K562 (cell line): Measurements from ENCODE around the gene ACTN1. TPM values are rescaled to one million over a fixed set of nuclear protein-coding genes. Genes with fewer than 3 reads are reported as not detected.

Source experiments
- ATAC-seq: fragments of 200-7000 bp; cut with Tn5 transposase; 3 replicates; pipeline ENCODE4 v1.9.1; 2020; ENCODE audit warnings: moderate library complexity
- BruUV-seq: library from RNA; stranded (reverse); fragments of 400-500 nt; replicated peaks from 2 replicates; lab custom pipeline; 2021; lab: Mats Ljungman, UMichigan
- CTCF ChIA-PET: fragments of 300-600 bp; formaldehyde crosslinking; extraction: SDS; loops from one replicate; lab custom pipeline; 2021; ENCODE audit warnings: low intra/inter-chr PET ratio; lab: Yijun Ruan, JAX
- POLR2A ChIA-PET: fragments of 300-600, 350-650 bp; sonication (Branson Sonifier 250); formaldehyde crosslinking; extraction: SDS; loops from one replicate; lab custom pipeline; 2021; ENCODE audit warnings: antibody characterized with exemption, inconsistent platforms; lab: Yijun Ruan, JAX
- DNase-seq, 4 experiments: peaks; one replicate each; pipeline versions ENCODE4 v3.0.0 to v3.0.0-alpha.2; 2011 to 2018; ENCODE audit warnings: low spot score in 3 of 4, mixed read lengths in 3 of 4; ENCODE audit errors: extremely low read depth in 1 of 4
- FAIRE-seq: peaks from 2 replicates; lab custom pipeline; 2011; peaks lifted over from hg19 to GRCh38; lab: Jason Lieb, UNC
- H2AFZ ChIP-seq: 2 replicates; pipeline ENCODE4 v1.6.0; 2011; ENCODE audit warnings: low read depth, low read length, control low read depth, inconsistent platforms
- H3K27ac ChIP-seq: fragments of 200-600 bp; 3 replicates; pipeline ENCODE4 v1.8.0; 2011; ENCODE audit warnings: low read depth, mild to moderate bottlenecking, control low read depth, inconsistent platforms, low read length, moderate library complexity, mixed read lengths; ENCODE audit errors: extremely low read depth
- H3K27me3 ChIP-seq, 2 experiments: fragments of 300-600 bp in 1 of 2; 2 replicates in 1 of 2; 3 replicates in 1 of 2; pipeline versions ENCODE4 v1.6.0 to v1.8.0; 2011; ENCODE audit warnings: inconsistent platforms in 2 of 2, low read length in 2 of 2, mild to moderate bottlenecking in 1 of 2, mixed read lengths in 1 of 2, moderate library complexity in 1 of 2; ENCODE audit not compliant: control insufficient read depth in 2 of 2, insufficient read depth in 2 of 2
- H3K36me3 ChIP-seq: fragments of 300-600 bp; 3 replicates; pipeline ENCODE4 v1.8.0; 2011; ENCODE audit warnings: mild to moderate bottlenecking, low read length, inconsistent platforms; ENCODE audit not compliant: control insufficient read depth, insufficient read depth
- H3K4me1 ChIP-seq, 2 experiments: fragments of 200-600 bp in 1 of 2; replicated peaks in 1 of 2; 2 replicates in 1 of 2; 3 replicates in 1 of 2; pipeline versions ENCODE4 v1.5.1 to v1.8.0; 2011; ENCODE audit warnings: inconsistent platforms in 2 of 2, low read length in 2 of 2, mild to moderate bottlenecking in 1 of 2, mixed read lengths in 1 of 2, moderate library complexity in 1 of 2; ENCODE audit not compliant: control insufficient read depth in 2 of 2, insufficient read depth in 2 of 2
- H3K4me2 ChIP-seq: 2 replicates; pipeline ENCODE4 v1.6.1; 2011; ENCODE audit warnings: low read length, control low read depth, inconsistent platforms, mixed read lengths; ENCODE audit not compliant: insufficient read depth
- H3K4me3 ChIP-seq: fragments of 200-600 bp; sonication (generic), shearing (Covaris generic); 2 replicates; pipeline ENCODE4 v1.5.1; 2016; ENCODE audit warnings: control low read depth, inconsistent platforms
- H3K79me2 ChIP-seq: fragments of 200-600 bp; 3 replicates; pipeline ENCODE4 v1.8.0; 2011; ENCODE audit warnings: low read length, inconsistent platforms; ENCODE audit not compliant: control insufficient read depth, insufficient read depth
- H3K9ac ChIP-seq, 2 experiments: 2 replicates each; pipeline versions ENCODE4 v1.6.0 to v1.6.1; 2011; ENCODE audit warnings: low read depth in 2 of 2, low read length in 2 of 2, control low read depth in 1 of 2, inconsistent platforms in 1 of 2, mild to moderate bottlenecking in 1 of 2, mixed read lengths in 1 of 2; ENCODE audit not compliant: insufficient read depth in 1 of 2
- H3K9me1 ChIP-seq: one replicate; pipeline ENCODE4 v1.6.0; 2011; ENCODE audit warnings: inconsistent platforms, mild to moderate bottlenecking, low read length, moderate library complexity; ENCODE audit not compliant: control insufficient read depth, insufficient read depth
- H3K9me3 ChIP-seq: replicated peaks from 2 replicates; pipeline ENCODE4 v1.5.1; 2011; ENCODE audit warnings: low read depth, low read length, inconsistent platforms; ENCODE audit not compliant: control insufficient read depth, insufficient read depth
- H4K20me1 ChIP-seq: replicated peaks from 2 replicates; pipeline ENCODE4 v1.6.1; 2011; ENCODE audit warnings: low read length, inconsistent platforms, mixed read lengths; ENCODE audit not compliant: control insufficient read depth, insufficient read depth
- CEBPG ChIP-seq, 3 experiments: fragments of 200-800 bp in 1 of 3; sonication (Bioruptor generic) in 1 of 3; sonication (generic) in 1 of 3; formaldehyde crosslinking in 1 of 3; IDR thresholded peaks in 2 of 3; conservative IDR thresholded peaks in 1 of 3; 2 replicates each; pipeline versions ENCODE4 v1.6.1 to v1.8.0; 2016 to 2022; ENCODE audit warnings: missing compliant biosample characterization in 2 of 3, missing genetic modification characterization in 2 of 3, mild to moderate bottlenecking in 1 of 3, missing genetic modification reagents in 1 of 3
- E2F1 ChIP-seq: sonication (generic); formaldehyde crosslinking; IDR thresholded peaks from 2 replicates; pipeline ENCODE4 v1.8.1; 2023; ENCODE audit warnings: mild to moderate bottlenecking, missing genetic modification reagents, moderate library complexity
- MTA3 ChIP-seq: fragments of 450-650 bp; formaldehyde crosslinking; IDR thresholded peaks from 2 replicates; pipeline ENCODE4 v1.6.1; 2017; ENCODE audit warnings: mild to moderate bottlenecking, borderline replicate concordance
- ZNF384 ChIP-seq: IDR thresholded peaks from 2 replicates; pipeline ENCODE4 v1.6.1; 2012; ENCODE audit warnings: low read depth, low read length, improper control_type of control experiment
- WGBS: fragments of 100-300 bp; shearing (Covaris generic); methylation state at CpG from one replicate; pipeline ENCODE4 v1.1.6; 2016; ENCODE audit warnings: low coverage, mixed read lengths; ENCODE audit not compliant: insufficient coverage; ENCODE audit errors: missing lambda C conversion rate; 5-methylcytosine and 5-hydroxymethylcytosine counted together
- in situ Hi-C: fragments of 300-500 bp; cut with MboI; formaldehyde crosslinking; loops from 4 replicates; pipeline ENCODE4 v1.15.0; 2018; ENCODE audit warnings: inconsistent platforms, mixed read lengths
- intact Hi-C: fragments of 100-400 bp; cut with micrococcal nuclease; formaldehyde crosslinking; loops from 2 replicates; pipeline ENCODE4 v1.14.2; 2022
- polyA plus RNA-seq, 8 experiments: library from polyadenylated mRNA; depleted of rRNA in 4 of 8; stranded (reverse) in 5 of 8; unstranded in 3 of 8; fragments of >200 nt; fragmentation: Nextera tagmentation in 2 of 8; fragmentation: Illumina TruSeq in 1 of 8; extraction: Ambion mirVana in 2 of 8; extraction: Trizol in 1 of 8; gene quantifications; 2 replicates each; pipeline versions ENCODE4 v1.2.1 to v1.2.3, GENCODE V29; 2011 to 2014; ENCODE audit warnings: inconsistent platforms in 1 of 8, missing spikeins in 1 of 8
- total RNA-seq, 7 experiments: library from RNA; depleted of rRNA in 6 of 7; stranded (reverse); fragments of >200 nt in 6 of 7; fragmentation: Illumina TruSeq in 2 of 7; extraction: Trizol in 2 of 7; gene quantifications; 2 replicates each; pipeline versions ENCODE4 v1.2.1 to v1.2.3, GENCODE V29; 2011 to 2021; ENCODE audit warnings: low replicate concordance in 1 of 7

ACTN1 gene
- total and polyA plus RNA-seq, 9 of the 15 experiments (the other 6 are each of a cell fraction or from before 2014, with no cell fraction given): 2.2 to 67.7 (median 34.5) TPM

DNA sequence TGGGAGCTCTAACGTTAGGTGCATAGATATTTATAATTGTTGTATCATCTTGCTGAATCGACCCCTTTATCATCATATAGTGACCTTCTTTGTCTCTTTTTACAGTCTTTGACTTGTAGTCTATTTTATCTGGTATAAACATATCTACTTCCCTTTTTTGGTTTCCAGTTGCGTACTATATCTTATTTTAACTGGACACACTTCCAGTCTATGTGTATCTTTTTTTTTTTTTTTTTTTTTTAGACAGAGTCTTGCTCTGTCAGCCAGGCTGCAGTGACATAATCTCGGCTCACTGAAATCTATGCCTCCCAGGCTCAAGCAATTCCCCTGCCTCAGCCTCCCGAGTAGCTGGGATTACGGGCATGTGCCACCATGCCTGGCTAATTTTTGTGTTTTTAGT lies 144.3 kb downstream of the ACTN1 start:
- FAIRE-seq (no peak), ATAC-seq (no peak), DNase-seq (no peak)
- no TSS peak for BruUV-seq
- Histone ChIP-seq H2AFZ (no peak overlapping the region), H3K4me2 (no peak overlapping the region), H3K9me1 (no peaks in the 10 kb centered on the region), H3K9ac (no peak overlapping the region), H3K27me3 (no peaks in the 10 kb centered on the region), H3K79me2 (no peaks in the 10 kb centered on the region), H3K4me1 (no peaks in the 10 kb centered on the region), H3K27ac (no peak overlapping the region), H3K4me3 (no peak overlapping the region), H3K9me3 (no peaks in the 10 kb centered on the region), H4K20me1 (no peaks in the 10 kb centered on the region), H3K36me3 (no peaks in the 10 kb centered on the region)
- POLR2A ChIA-PET: no interaction called here
- 2% methylated on average over 3 of the region's 6 CpGs for WGBS
- TF ChIP-seq CEBPG (CRISPR knock-in tag; IDR thresholded peaks at IDR 0.05): no peak
- no peak for TF ChIP-seq CEBPG (tag; conservative IDR thresholded peaks at IDR 0.05 in 1 of 2, IDR thresholded peaks at IDR 0.05 in 1 of 2)
- no peak for TF ChIP-seq MTA3
- peak; percentile 35; the same call in 1 of the 2 replicates for TF ChIP-seq ZNF384
- TF ChIP-seq E2F1: no peak
- intact Hi-C loops: no loop called here
- CTCF ChIA-PET: no interaction called here
- in situ Hi-C loops: no loop called here
